H9 (cell line): Measurements from ENCODE around the gene PXK. TPM values are rescaled to one million over a fixed set of nuclear protein-coding genes. Genes with fewer than 3 reads are reported as not detected.

Experiments
- DNase-seq: peaks from one replicate; pipeline ENCODE4 v3.0.0-alpha.2; 2017
- H2AFZ ChIP-seq: one replicate; pipeline ENCODE4 v1.6.1; 2013; ENCODE audit warnings: mild to moderate bottlenecking, low read length, control low read depth, moderate library complexity
- H2AK5ac ChIP-seq: 2 replicates; pipeline ENCODE4 v1.6.1; 2013; ENCODE audit warnings: low read length, control low read depth, mixed read lengths; ENCODE audit not compliant: insufficient read length
- H2BK120ac ChIP-seq: one replicate; pipeline ENCODE4 v1.6.1; 2013; ENCODE audit warnings: low read depth, mild to moderate bottlenecking, low read length, control low read depth, inconsistent platforms; ENCODE audit not compliant: poor library complexity, severe bottlenecking
- H2BK12ac ChIP-seq: 2 replicates; pipeline ENCODE4 v1.6.1; 2013; ENCODE audit warnings: low read length, control low read depth, mixed read lengths, low read depth; ENCODE audit not compliant: insufficient read length
- H2BK15ac ChIP-seq: 2 replicates; pipeline ENCODE4 v1.6.1; 2013; ENCODE audit warnings: low read depth, low read length, control low read depth
- H2BK20ac ChIP-seq: one replicate; pipeline ENCODE4 v1.6.1; 2013; ENCODE audit warnings: low read depth, mild to moderate bottlenecking, low read length, control low read depth, inconsistent platforms; ENCODE audit not compliant: poor library complexity, severe bottlenecking
- H2BK5ac ChIP-seq: 2 replicates; pipeline ENCODE4 v1.6.1; 2013; ENCODE audit warnings: low read length, control low read depth, mixed read lengths; ENCODE audit not compliant: insufficient read length
- H3K14ac ChIP-seq: 2 replicates; pipeline ENCODE4 v1.6.1; 2013; ENCODE audit warnings: low read length, control low read depth; ENCODE audit not compliant: insufficient read depth
- H3K18ac ChIP-seq: 2 replicates; pipeline ENCODE4 v1.6.1; 2013; ENCODE audit warnings: low read depth, mild to moderate bottlenecking, mixed read lengths, low read length, control low read depth; ENCODE audit not compliant: insufficient read length
- H3K23ac ChIP-seq: 2 replicates; pipeline ENCODE4 v1.6.1; 2013; ENCODE audit warnings: low read length, control low read depth, mixed read lengths, low read depth; ENCODE audit not compliant: insufficient read length
- H3K23me2 ChIP-seq: 2 replicates; pipeline ENCODE4 v1.6.1; 2013; ENCODE audit warnings: low read depth, mild to moderate bottlenecking, mixed read lengths, low read length, control low read depth; ENCODE audit not compliant: insufficient read length, poor library complexity, severe bottlenecking
- H3K27ac ChIP-seq: 2 replicates; pipeline ENCODE4 v1.5.1; 2013; ENCODE audit warnings: low read length, control low read depth, mixed read lengths, low read depth; ENCODE audit not compliant: insufficient read length
- H3K27me3 ChIP-seq: 2 replicates; pipeline ENCODE4 v1.6.1; 2013; ENCODE audit warnings: low read length, control low read depth, inconsistent platforms; ENCODE audit not compliant: insufficient read depth
- H3K4ac ChIP-seq: 2 replicates; pipeline ENCODE4 v1.6.1; 2013; ENCODE audit warnings: low read depth, mild to moderate bottlenecking, control low read depth, inconsistent platforms, low read length, moderate library complexity
- H3K4me1 ChIP-seq: 2 replicates; pipeline ENCODE4 v1.6.1; 2013; ENCODE audit warnings: low read length, control low read depth, inconsistent platforms; ENCODE audit not compliant: insufficient read depth
- H3K4me2 ChIP-seq: 2 replicates; pipeline ENCODE4 v1.6.1; 2013; ENCODE audit warnings: low read length, control low read depth, mixed read lengths; ENCODE audit not compliant: insufficient read length, insufficient read depth
- H3K56ac ChIP-seq: 2 replicates; pipeline ENCODE4 v1.6.1; 2013; ENCODE audit warnings: low read depth, mild to moderate bottlenecking, mixed read lengths, low read length, control low read depth; ENCODE audit not compliant: insufficient read length
- H3K79me1 ChIP-seq: 2 replicates; pipeline ENCODE4 v1.6.1; 2013; ENCODE audit warnings: low read depth, mild to moderate bottlenecking, moderate library complexity, low read length, control low read depth, inconsistent platforms; ENCODE audit not compliant: insufficient read depth, poor library complexity, severe bottlenecking
- H3K79me2 ChIP-seq: 2 replicates; pipeline ENCODE4 v1.6.1; 2013; ENCODE audit warnings: low read length, control low read depth, inconsistent platforms; ENCODE audit not compliant: insufficient read depth
- H3K9ac ChIP-seq: 2 replicates; pipeline ENCODE4 v1.6.1; 2013; ENCODE audit warnings: low read length, control low read depth, mixed read lengths; ENCODE audit not compliant: insufficient read length; ENCODE audit errors: extremely low read depth
- H3K9me3 ChIP-seq: one replicate; pipeline ENCODE4 v1.6.1; 2013; ENCODE audit warnings: low read depth, low read length, inconsistent platforms; ENCODE audit not compliant: control insufficient read depth
- H3T11ph ChIP-seq: one replicate; pipeline ENCODE4 v1.6.1; 2013; ENCODE audit warnings: mild to moderate bottlenecking, low read length, control low read depth, inconsistent platforms
- H4K20me1 ChIP-seq: one replicate; pipeline ENCODE4 v1.6.1; 2013; ENCODE audit not compliant: control insufficient read depth, insufficient read length, insufficient read depth
- H4K5ac ChIP-seq: 2 replicates; pipeline ENCODE4 v1.6.1; 2013; ENCODE audit warnings: low read depth, mild to moderate bottlenecking, mixed read lengths, low read length, control low read depth; ENCODE audit not compliant: insufficient read length
- H4K8ac ChIP-seq: replicated peaks from 2 replicates; pipeline ENCODE4 v1.6.1; 2013; ENCODE audit warnings: low read length, control low read depth, mixed read lengths, low read depth; ENCODE audit not compliant: insufficient read length
- H4K91ac ChIP-seq: 2 replicates; pipeline ENCODE4 v1.6.1; 2013; ENCODE audit warnings: low read depth, mild to moderate bottlenecking, moderate library complexity, mixed read lengths, low read length, control low read depth; ENCODE audit not compliant: insufficient read length
- H3K27ac Mint-ChIP-seq, 3 experiments: 2 replicates in 2 of 3; 3 replicates in 1 of 3; pipeline ENCODE4 v1.8.0; 2020 to 2021; ENCODE audit warnings: mixed read lengths in 3 of 3, mild to moderate bottlenecking in 1 of 3, moderate library complexity in 1 of 3
- H3K27me3 Mint-ChIP-seq: 2 replicates; pipeline ENCODE4 v1.8.0; 2021; ENCODE audit warnings: low read depth, mild to moderate bottlenecking, moderate library complexity, mixed read lengths
- H3K36me3 Mint-ChIP-seq, 3 experiments: 2 replicates in 2 of 3; 3 replicates in 1 of 3; pipeline ENCODE4 v1.8.0; 2020 to 2021; ENCODE audit warnings: low read depth in 3 of 3, mixed read lengths in 3 of 3; ENCODE audit not compliant: insufficient read depth in 1 of 3
- H3K4me1 Mint-ChIP-seq, 2 experiments: 2 replicates each; pipeline ENCODE4 v1.8.0; 2020; ENCODE audit warnings: mixed read lengths in 2 of 2
- H3K4me3 Mint-ChIP-seq, 2 experiments: 2 replicates in 1 of 2; 3 replicates in 1 of 2; pipeline ENCODE4 v1.8.0; 2020 to 2021; ENCODE audit warnings: mild to moderate bottlenecking in 2 of 2, mixed read lengths in 2 of 2, moderate library complexity in 1 of 2
- H3K9me3 Mint-ChIP-seq, 2 experiments: 2 replicates in 1 of 2; 3 replicates in 1 of 2; pipeline ENCODE4 v1.8.0; 2020; ENCODE audit warnings: mild to moderate bottlenecking in 2 of 2, mixed read lengths in 2 of 2, moderate library complexity in 1 of 2
- CTCF ChIP-seq: fragments of 200-600 bp; sonication (generic); conservative IDR thresholded peaks from 3 replicates; pipeline ENCODE4 v1.8.0; 2021; ENCODE audit warnings: antibody characterized with exemption, mild to moderate bottlenecking
- WGBS: extraction: QIAGEN DNeasy Blood & Tissue Kit; methylation state at CpG from one replicate; pipeline ENCODE4 v1.1.7; 2013; ENCODE audit warnings: missing lambda C conversion rate, low lambda C conversion rate, mixed read lengths; ENCODE audit not compliant: insufficient read length; ENCODE audit errors: extremely low coverage; 5-methylcytosine and 5-hydroxymethylcytosine counted together
- total RNA-seq: library from RNA; stranded (reverse); gene quantifications from 2 replicates; pipeline ENCODE4 v1.2.1, GENCODE V29; 2021

The PXK gene
- total RNA-seq, 1 experiment from 2014 or later, result 3.3 TPM

GRCh38 chr3:58408906-58409305 is 76.2 kb downstream of the PXK start:
- H3K36me3 Mint-ChIP-seq, result no peaks in the 10 kb centered on the region; a peak in 1 of 7 replicates
- Histone ChIP-seq H3K23me2 (no peaks in the 10 kb centered on the region), H3K27me3 (no peaks in the 10 kb centered on the region)

More at GRCh38 chr3:58408906-58409305, 76.2 kb downstream of the PXK start:
- no peak overlapping the region for H3K4ac ChIP-seq
- H4K8ac ChIP-seq, result no peak overlapping the region
- no peak overlapping the region for H2BK12ac ChIP-seq
- H2AK5ac ChIP-seq, result no peak overlapping the region
- H3K9ac ChIP-seq, result no peak overlapping the region
- no peak for DNase-seq
- H3K27ac ChIP-seq, result no peak overlapping the region
- H4K5ac ChIP-seq, result no peak overlapping the region
- TF ChIP-seq CTCF, result no peak
- H3K56ac ChIP-seq, result no peak overlapping the region
- H3T11ph ChIP-seq, result no peak overlapping the region
- H3K9me3 Mint-ChIP-seq, result no peaks in the 10 kb centered on the region
- H3K23ac ChIP-seq, result no peak overlapping the region
- H3K4me3 Mint-ChIP-seq, result no peak overlapping the region
- H3K27ac Mint-ChIP-seq, result no peak overlapping the region
- no peaks in the 10 kb centered on the region for H3K79me1 ChIP-seq
- no peak overlapping the region for H2BK15ac ChIP-seq
- H3K9me3 ChIP-seq, result no peaks in the 10 kb centered on the region
- H4K20me1 ChIP-seq, result no peaks in the 10 kb centered on the region
- no peaks in the 10 kb centered on the region for H3K79me2 ChIP-seq
- H2BK5ac ChIP-seq, result no peak overlapping the region
- peaks cover 3% of the 10 kb centered on the region; the same call in 1 of the 2 replicates for H3K27me3 Mint-ChIP-seq
- no peak overlapping the region for H2BK20ac ChIP-seq
- no CpG with 5 or more reads among the region's 5 CpGs for WGBS
- H3K4me1 Mint-ChIP-seq, result peaks cover 18 to 20% of the 10 kb centered on the region in 2 experiments
- no peak overlapping the region for H4K91ac ChIP-seq
- no peak overlapping the region for H2BK120ac ChIP-seq
- no peak overlapping the region for H3K4me2 ChIP-seq
- H3K4me1 ChIP-seq, result no peaks in the 10 kb centered on the region; the same call in 1 of the 2 replicates
- no peak overlapping the region for H3K18ac ChIP-seq
- H3K14ac ChIP-seq, result no peak overlapping the region
- no peak overlapping the region for H2AFZ ChIP-seq
